GM10266 (cell line): ENCODE measurements around the gene GLIS1.

Source experiments
- DNase-seq: peaks from one replicate; pipeline ENCODE4 v3.0.0; 2012; ENCODE audit errors: extremely low spot score
- CTCF ChIP-seq: IDR thresholded peaks from 2 replicates; pipeline ENCODE4 v1.5.1; 2012; ENCODE audit warnings: mild to moderate bottlenecking, low read depth; ENCODE audit not compliant: control insufficient read depth, insufficient read depth; ENCODE audit errors: missing control alignments

The GLIS1 gene

GRCh38 chr1:53659436-53659835 is 79.5 kb downstream of the GLIS1 start:
- DNase-seq: no peak
- TF ChIP-seq CTCF: no peak

GRCh38 chr1:53658489-53659230 is 80.3 kb downstream of the GLIS1 start:
- TF ChIP-seq CTCF: no peak
- no peak for DNase-seq

DNA sequence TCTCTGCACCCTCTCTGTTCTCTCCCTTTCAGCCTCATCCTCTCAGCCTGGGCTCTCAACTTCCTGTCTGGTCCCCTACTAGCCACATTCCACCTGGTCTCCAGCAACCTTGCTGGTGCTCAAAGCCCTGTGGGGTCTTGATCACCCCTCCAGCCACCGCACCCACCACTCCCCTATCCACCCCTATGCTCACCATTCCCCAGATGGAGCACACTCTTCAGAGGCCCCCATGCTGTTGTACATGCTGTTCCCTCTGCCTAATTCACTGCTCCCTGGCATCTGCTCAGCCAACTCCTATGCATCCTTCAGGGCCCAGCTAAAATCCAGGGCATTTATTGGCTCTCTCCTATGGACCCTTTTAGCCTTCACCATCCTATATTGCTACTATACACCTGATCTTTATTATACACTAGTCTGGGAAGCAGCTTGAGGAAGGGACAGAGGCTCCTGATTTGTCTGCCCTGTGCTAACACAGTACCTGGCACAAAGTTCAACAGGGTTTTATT is 81.0 kb downstream of the GLIS1 start:
- no peak for DNase-seq
- TF ChIP-seq CTCF: no peak

DNA sequence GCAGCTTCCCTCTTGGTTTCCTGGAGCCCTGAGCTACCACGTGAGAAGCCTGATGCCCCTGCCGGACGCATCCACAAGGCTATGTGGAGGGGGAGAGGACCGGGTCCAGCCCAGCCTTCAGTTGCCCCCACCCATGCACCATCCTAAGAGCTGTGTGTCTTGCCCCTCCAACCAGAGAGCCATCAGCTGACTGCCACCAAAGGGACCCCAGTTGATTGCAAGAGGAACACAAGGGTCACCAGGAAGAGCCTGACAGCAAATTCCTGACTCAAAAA is 81.5 kb downstream of the GLIS1 start:
- DNase-seq: no peak
- TF ChIP-seq CTCF: no peak

DNA sequence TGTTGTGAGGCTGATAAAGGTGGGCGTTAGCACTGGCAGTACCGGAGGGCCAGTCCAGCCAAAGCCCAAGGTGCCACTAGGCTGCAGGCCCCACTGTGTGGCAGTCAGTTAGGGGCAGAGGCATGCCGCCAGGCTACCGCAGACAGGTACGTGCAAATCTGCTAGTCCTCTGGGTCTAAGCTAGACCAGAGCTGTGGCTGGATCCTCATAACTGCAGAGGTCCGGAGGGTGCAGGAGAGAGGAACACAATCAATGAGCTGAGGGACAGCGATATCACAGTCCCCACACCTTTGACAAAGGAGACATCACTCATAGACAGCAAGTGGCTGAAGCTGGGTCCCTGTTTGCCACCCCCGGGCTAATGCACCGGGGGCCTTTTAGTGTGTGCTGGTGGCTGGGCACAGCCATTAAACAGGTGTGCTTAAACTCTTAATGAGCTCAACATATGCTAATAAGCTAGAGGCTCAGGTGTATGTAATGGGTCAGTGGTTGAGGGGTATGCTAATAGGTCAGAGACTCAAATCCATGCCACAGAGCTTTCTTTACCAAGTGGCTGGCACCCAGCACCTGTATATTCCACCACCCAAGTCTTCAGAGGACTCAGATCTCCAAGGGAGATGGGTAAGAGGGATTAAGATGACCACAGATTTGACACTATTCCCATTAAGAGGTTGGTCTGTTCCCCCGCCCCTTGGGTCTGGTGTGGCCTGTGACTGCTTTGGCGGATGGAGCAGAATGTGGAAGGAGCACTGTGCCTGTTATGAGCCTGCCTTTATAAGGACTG is 82.0 kb downstream of the GLIS1 start:
- TF ChIP-seq CTCF: no peak
- DNase-seq: no peak

- TF ChIP-seq CTCF: no peak
These were observed 82.8 kb downstream of the GLIS1 start for GRCh38 chr1:53655931-53656746.

More at GRCh38 chr1:53655931-53656746, 82.8 kb downstream of the GLIS1 start:
- DNase-seq: no peak
